ENCODE results near the gene ACSS3. TPM values are rescaled to one million over a fixed set of nuclear protein-coding genes. Genes with fewer than 3 reads are reported as not detected.

ACSS3 gene
- polyA plus RNA-seq, 1 experiment, result 6.2 TPM

DNA sequence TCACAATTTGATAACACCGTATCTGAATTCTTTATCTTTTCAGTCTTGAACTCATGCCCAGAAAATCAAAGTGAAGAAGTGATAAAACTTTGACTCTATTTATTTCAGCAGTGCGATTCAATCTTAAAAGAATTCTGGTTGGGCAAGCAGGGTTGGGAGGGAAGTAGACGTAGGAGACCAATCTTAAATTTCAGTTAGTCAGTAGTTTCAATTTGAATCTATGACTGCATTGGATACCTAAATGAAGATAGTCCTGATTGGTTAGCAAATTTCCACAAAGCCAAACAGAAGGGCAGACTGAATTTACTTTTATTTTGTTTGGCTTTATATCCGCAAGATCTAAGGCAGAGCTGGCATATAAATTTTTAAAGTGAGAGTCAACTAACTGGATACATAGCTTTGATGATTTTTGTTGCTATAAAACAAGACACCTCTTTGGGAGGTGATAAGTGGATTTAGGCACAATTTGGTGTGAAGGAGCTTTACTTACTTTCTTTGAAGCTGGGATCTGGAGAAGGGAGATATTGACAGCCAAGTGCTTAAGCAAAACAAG, 2.6 kb downstream of the ACSS3 start:
- Histone ChIP-seq H3K27me3 (ENCODE audit: control insufficient read depth, insufficient read depth, low read length) (no peaks in the 10 kb centered on the region), H3K4me3 (ENCODE audit: low read depth, low read length) (no peak overlapping the region), H3K36me3 (ENCODE audit: control insufficient read depth, insufficient read depth, low read length) (no peaks in the 10 kb centered on the region)
- TF ChIP-seq, protein P1, sequence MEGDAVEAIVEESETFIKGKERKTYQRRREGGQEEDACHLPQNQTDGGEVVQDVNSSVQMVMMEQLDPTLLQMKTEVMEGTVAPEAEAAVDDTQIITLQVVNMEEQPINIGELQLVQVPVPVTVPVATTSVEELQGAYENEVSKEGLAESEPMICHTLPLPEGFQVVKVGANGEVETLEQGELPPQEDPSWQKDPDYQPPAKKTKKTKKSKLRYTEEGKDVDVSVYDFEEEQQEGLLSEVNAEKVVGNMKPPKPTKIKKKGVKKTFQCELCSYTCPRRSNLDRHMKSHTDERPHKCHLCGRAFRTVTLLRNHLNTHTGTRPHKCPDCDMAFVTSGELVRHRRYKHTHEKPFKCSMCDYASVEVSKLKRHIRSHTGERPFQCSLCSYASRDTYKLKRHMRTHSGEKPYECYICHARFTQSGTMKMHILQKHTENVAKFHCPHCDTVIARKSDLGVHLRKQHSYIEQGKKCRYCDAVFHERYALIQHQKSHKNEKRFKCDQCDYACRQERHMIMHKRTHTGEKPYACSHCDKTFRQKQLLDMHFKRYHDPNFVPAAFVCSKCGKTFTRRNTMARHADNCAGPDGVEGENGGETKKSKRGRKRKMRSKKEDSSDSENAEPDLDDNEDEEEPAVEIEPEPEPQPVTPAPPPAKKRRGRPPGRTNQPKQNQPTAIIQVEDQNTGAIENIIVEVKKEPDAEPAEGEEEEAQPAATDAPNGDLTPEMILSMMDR (IDR thresholded peaks at IDR 0.05; ENCODE audit: insufficient read depth, low read depth, low read length), result no peak
- CTCF ChIA-PET, result interaction anchor here (0.9 kb wide), 1 partner anchor 26 kb away, joined by 3 read pairs; no protein-coding TSS in a partner anchor
- POLR2A ChIA-PET, result no interaction called here
- DNase-seq (ENCODE audit: low read depth), result no peak

DNA sequence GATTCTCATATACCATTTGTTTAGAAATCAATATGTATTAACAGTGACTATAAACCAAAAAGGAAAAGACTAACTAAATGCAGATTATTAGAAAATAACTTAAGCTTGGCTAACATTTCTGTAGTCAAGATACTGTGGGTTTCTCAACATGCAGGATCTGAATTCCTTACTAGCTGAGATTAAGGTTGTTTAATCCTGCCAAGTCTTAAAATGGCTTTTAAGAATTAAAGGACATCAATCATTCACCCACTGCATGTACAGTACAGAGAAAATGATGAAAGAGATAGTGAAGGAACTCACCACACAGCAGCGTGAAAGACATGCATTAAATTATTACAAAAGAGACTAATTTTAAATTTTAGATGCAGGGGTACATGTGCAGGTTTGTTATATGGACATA, 3.8 kb downstream of the ACSS3 start:
- H3K27me3 ChIP-seq (ENCODE audit: control insufficient read depth, insufficient read depth, low read length), result no peaks in the 10 kb centered on the region
- ChIA-PET CTCF (no interaction called here), POLR2A (no interaction called here)
- H3K36me3 ChIP-seq (ENCODE audit: control insufficient read depth, insufficient read depth, low read length), result no peaks in the 10 kb centered on the region
- TF ChIP-seq, protein P1 (IDR thresholded peaks at IDR 0.05; ENCODE audit: insufficient read depth, low read depth, low read length), result no peak
- H3K4me3 ChIP-seq (ENCODE audit: low read depth, low read length), result no peak overlapping the region
- DNase-seq (ENCODE audit: low read depth), result no peak

DNA sequence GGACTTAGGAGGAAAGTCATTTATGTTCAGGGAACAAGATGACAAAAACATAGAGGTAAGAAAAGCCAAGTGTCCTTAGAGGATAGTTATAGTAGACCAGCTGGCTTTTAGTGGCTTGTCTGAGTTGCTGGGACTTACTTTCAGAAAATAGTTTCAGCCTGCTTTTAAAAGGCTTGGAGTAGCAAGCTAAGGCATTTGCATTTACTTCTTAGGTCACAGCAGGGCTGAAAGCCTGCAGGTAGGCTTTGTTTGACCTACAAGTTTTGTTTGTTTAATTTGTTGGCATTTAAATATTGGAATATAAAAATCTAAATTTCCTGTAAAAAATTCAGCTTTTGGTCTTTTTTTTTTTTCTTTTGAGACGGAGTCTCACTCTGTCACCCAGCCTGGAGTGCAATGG, 5.1 kb downstream of the ACSS3 start:
- ChIA-PET CTCF (no interaction called here), POLR2A (interaction anchor here (0.6 kb wide), 1 partner anchor 194 kb away, joined by 3 read pairs; no protein-coding TSS in a partner anchor)
- H3K27me3 ChIP-seq (ENCODE audit: control insufficient read depth, insufficient read depth, low read length), result no peaks in the 10 kb centered on the region
- DNase-seq (ENCODE audit: low read depth), result no peak
- TF ChIP-seq, protein P1 (IDR thresholded peaks at IDR 0.05; ENCODE audit: insufficient read depth, low read depth, low read length), result no peak
- no peak overlapping the region for H3K4me3 ChIP-seq (ENCODE audit: low read depth, low read length)
- no peaks in the 10 kb centered on the region for H3K36me3 ChIP-seq (ENCODE audit: control insufficient read depth, insufficient read depth, low read length)

DNA sequence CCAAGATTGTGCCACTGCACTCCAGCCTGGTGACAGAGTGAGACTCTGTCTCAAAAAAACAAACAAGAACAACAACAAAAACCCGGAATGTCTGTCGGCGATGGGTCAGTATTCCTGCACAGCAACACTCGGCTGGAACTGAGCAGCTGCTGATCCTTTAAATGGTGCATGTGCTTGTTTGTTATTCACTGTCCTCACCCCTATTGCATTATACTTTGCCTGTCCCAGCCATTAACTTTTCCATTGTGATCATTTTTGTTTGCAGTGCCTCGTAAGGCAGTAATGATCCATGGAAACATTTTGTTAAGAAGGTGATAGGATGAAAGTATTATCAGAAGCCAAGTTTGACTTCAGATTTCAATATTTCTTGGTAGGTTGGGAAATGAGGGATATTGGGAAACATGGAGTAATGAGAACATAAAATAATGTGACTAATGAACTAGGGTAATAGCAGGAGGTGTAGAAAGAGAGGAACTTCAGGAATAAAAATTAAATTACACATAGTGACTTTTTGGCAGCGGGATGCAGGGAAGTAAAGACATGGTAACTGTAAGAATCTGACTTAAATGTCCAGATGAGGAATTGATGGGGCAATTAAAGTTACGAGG, 6.1 kb downstream of the ACSS3 start:
- no peaks in the 10 kb centered on the region for H3K27me3 ChIP-seq (ENCODE audit: control insufficient read depth, insufficient read depth, low read length)
- TF ChIP-seq, protein P1 (IDR thresholded peaks at IDR 0.05; ENCODE audit: insufficient read depth, low read depth, low read length), result no peak
- no peak overlapping the region for H3K4me3 ChIP-seq (ENCODE audit: low read depth, low read length)
- CTCF ChIA-PET, result no interaction called here
- no peaks in the 10 kb centered on the region for H3K36me3 ChIP-seq (ENCODE audit: control insufficient read depth, insufficient read depth, low read length)
- POLR2A ChIA-PET, result no interaction called here
- no peak for DNase-seq (ENCODE audit: low read depth)

DNA sequence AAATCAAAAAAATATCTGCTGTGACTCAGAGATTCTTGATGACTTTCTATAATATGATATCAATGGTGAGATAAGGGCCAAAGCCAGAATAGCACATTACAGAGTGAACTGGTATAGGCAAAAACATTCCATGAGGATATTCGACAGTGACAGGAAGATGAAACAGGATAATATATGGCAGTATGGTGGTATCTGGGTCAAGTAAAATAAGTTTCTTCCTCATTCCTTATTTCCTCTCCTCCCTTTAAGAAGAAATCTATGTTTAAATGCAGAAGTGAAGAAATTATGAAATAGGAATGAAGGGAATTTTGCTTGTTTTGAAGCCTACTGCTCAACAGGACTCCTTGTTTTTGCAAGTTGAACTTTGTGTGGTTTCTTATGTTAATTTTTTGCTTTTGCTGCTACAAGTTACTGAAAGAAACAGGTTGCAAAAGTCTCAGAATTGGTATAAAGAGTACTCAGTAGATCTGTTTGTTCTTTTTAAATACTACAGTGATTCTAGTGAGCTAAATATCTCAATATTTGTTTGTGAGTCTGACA, 7.0 kb downstream of the ACSS3 start:
- Histone ChIP-seq H3K27me3 (ENCODE audit: control insufficient read depth, insufficient read depth, low read length) (no peaks in the 10 kb centered on the region), H3K4me3 (ENCODE audit: low read depth, low read length) (no peak overlapping the region), H3K36me3 (ENCODE audit: control insufficient read depth, insufficient read depth, low read length) (no peaks in the 10 kb centered on the region)
- POLR2A ChIA-PET, result no interaction called here
- CTCF ChIA-PET, result no interaction called here
- DNase-seq (ENCODE audit: low read depth), result no peak
- TF ChIP-seq, protein P1 (IDR thresholded peaks at IDR 0.05; ENCODE audit: insufficient read depth, low read depth, low read length), result no peak

All from BJ (cell line).